ENCODE data around the gene TMEM91.
"Not testable (repeated sequence)": the region's sequence is repeated elsewhere in the genome, so short reads cannot be mapped to it uniquely, and the experiment has no call there.

Gene TMEM91

GRCh38 chr19:41353466-41354342, 22.6 kb upstream of the TMEM91 start, which contains the start of gene TGFB1:
Gene TGFB1, minus strand, starts transcription at chr19:41353922. Its CDS starts 878 bp downstream, at chr19:41353044.
- peak; percentile 87 for DNase-seq (ENCODE audit: low spot score)

GRCh38 chr19:41354343-41354953, 21.9 kb upstream of the TMEM91 start:
- DNase-seq (ENCODE audit: low spot score): no peak

GRCh38 chr19:41355035-41355434, 21.3 kb upstream of the TMEM91 start:
- no peak for DNase-seq (ENCODE audit: low spot score)

DNA sequence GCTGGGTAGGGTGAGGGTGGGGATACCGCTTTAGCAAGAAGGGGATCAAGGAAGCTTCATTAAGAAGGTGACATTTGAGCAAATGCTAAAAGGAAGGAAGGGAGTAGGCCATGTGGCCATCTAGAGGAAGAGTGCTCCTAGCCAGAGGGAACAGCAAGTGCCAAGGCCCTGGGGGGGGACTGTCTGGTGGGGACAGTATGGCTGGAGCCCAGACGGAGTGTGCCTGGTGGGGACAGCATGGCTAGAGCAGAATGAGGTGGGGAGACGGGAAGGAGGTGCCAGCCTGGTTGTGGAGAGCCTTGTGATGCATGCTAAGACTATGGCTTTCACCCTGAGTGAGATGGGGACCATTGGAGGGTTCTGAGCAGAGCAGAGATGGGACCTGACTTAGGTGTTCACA, 20.5 kb upstream of the TMEM91 start:
- DNase-seq (ENCODE audit: low spot score): no peak

- no peak for DNase-seq (ENCODE audit: low spot score)
Observed at GRCh38 chr19:41356984-41357739, 19.2 kb upstream of the TMEM91 start.

DNA sequence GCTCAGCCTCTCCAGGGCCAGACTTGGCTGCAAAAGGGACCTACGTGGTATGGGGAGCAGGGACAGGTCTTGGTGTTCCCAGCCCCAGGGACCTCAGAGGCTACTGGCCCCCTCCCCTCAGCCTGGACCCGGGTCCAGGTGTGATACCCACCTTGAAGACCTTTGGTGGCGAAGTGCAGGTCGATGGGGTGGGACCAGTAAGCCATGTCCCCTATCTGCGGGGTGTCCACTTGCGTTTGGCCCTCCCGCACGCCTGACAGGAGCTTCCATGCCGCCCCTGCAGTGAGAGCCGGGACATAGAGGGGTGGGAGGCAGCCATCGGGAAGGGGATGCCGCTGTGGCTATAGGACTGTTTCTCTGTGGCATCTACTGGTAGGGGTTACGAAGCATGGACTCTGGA, 18.6 kb upstream of the TMEM91 start:
- no peak for DNase-seq (ENCODE audit: low spot score)

DNA sequence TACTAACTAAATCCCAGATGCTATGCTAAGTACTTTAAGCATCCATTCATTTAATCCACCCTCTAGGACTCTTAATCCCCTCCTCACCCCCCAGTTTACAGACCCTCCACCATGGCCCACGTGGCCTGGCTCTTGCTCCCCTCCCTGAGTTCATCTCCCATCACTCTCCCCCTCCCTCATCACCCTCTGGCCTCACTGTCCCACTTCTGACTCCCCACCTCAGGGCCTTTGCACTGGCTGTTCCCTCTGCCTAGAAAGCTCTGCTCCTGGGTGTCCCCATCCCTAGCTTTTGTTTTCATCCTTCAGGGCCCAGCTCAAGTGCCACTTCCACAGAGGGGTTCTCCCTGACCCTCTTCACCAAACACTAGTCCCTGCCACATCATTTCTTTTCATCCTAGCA, 16.6 kb upstream of the TMEM91 start:
- no peak for DNase-seq (ENCODE audit: low spot score)

DNA sequence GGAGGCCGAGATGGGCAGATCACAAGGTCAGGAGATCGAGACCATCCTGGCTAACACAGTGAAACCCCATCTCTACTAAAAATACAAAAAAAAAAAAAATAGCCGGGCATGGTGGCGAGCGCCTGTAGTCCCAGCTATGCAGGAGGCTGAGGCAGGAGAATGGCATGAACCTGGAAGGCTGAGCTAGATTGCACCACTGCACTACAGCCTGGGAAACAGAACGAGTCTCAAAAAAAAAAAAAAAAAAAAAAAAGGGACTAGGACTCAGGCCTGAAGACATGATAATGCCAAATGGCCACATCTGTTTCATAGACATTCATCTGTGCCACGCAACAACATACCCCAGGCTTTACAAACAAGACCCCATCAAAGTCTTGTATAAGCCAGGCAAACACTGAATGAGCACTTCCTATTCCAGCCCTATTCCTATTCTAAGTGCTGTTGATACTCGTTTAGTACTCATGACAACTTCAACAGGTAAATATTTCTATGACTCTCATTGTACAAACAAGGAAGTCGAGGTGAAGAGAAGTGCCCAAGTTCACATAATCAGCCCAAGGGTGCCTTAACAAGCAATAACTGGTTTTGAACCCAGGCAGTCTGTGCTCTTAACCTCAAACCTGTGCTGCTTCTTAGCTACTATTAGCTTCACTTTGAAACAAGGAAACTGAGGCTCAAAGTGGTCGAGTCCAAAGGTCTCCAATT, 14.0 kb upstream of the TMEM91 start:
- DNase-seq (ENCODE audit: low spot score): no peak

DNA sequence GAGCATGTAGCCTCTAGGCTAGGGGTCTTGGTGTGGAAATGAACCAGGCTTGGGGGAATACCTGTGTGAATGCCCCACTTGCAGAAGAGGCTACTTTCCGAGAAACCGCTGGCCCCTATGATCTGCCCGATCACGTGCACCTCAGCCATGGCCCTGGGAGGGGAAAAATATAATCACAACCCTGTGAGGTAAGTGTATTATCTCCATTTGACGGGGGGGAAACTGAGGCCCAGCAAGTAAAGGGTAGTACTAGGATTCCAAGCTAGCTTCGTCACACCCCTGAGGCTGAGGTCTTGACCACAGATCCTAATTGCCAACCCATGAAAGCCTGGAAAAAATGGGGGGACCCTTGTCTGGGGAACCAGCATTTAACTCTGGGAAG, 13.0 kb upstream of the TMEM91 start:
- DNase-seq (ENCODE audit: low spot score): no peak

GRCh38 chr19:41363753-41364523, 12.4 kb upstream of the TMEM91 start, which contains the start of gene B9D2:
Gene B9D2, minus strand, starts transcription at chr19:41364149. Its CDS starts 630 bp downstream, at chr19:41363519.
- DNase-seq (ENCODE audit: low spot score): peak; percentile 98

- DNase-seq (ENCODE audit: low spot score): no peak
Observed at GRCh38 chr19:41364524-41365391, 11.6 kb upstream of the TMEM91 start.

GRCh38 chr19:41366089-41366488, 10.2 kb upstream of the TMEM91 start:
- no peak for DNase-seq (ENCODE audit: low spot score)

DNA sequence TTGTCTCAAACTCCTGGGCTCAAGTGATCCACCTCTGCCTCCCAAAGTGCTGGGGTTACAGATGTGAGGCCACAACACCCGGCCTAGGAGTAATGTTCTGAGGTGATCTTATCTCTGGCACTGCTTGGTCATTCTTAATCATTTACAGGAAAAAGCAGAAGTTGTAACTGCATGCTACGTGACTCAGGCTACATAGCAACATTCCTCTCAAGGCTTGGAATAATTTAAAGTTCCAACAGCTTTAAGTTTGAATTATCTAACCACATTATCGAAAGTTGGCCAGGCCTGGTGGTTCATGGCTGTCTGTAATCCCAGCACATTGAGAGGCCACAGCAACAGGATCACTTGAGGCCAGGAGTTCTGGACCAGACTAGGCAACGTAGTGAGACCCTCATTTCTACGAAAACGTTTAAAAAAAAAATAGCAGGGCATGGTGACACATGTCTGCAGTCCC, 8.5 kb upstream of the TMEM91 start:
- no peak for DNase-seq (ENCODE audit: low spot score)

- no peak for DNase-seq (ENCODE audit: low spot score)
Observed at GRCh38 chr19:41369769-41370168, 6.6 kb upstream of the TMEM91 start.

DNA sequence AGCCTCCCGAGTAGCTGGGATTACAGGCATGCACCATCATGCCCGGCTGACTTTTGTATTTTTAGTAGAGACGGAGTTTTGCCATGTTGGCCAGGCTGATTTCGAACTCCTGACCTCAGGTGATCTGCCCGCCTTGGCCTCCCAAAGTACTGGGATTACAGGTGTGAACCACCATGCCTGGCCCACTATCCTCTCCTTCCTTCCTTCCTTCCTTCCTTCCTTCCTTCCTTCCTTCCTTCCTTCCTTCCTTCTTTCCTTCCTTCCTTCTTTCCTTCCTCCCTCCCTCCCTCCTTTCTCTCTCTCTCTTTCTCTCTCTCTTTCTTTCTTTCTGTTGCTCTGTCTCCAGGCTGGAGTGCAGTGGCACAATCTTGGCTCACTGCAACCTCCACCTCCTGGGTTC, 5.2 kb upstream of the TMEM91 start:
- not testable (repeated sequence) for DNase-seq (ENCODE audit: low spot score)

- DNase-seq (ENCODE audit: low spot score): no peak
Observed at GRCh38 chr19:41371541-41371940, 4.8 kb upstream of the TMEM91 start.

DNA sequence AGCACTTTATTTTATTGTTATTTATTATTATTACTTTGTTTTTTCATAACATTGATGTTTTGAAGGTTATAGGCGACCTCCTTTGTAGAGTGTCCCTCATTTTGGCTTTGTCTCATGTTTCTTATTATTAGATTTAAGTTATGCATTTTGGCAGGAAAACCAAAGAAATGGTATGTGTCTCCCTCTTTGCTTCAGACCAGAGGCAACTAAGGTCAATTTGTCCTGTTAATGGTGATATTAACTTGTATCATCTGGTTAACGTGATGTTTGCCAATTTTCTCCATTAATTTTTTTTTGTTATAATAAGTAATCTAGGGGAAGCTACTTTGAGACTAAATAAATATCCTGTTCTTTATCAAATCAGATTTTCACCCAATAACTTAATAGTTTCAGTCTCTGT, 3.8 kb upstream of the TMEM91 start:
- DNase-seq (ENCODE audit: low spot score): no peak

DNA sequence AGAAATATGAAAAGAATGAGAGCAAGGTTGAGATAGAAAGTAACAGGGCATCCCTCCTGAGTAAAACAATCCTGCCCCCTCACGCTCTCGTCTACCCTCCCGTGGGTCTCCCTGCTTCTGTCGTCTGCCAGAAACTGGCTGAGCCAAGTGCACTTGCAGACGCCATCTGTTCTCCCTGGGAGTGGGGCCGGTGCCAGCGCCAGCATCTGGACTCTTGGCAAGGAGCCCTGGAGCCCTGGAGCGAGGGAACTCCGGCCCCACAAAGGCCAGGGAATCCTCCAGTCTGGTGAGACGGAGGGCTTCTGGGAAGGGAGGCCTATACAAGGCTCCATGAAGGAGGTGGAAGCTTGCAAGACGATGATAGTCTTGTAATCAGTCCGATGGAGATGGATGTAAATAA, 2.3 kb upstream of the TMEM91 start:
- DNase-seq (ENCODE audit: low spot score): peak; percentile 93

DNA sequence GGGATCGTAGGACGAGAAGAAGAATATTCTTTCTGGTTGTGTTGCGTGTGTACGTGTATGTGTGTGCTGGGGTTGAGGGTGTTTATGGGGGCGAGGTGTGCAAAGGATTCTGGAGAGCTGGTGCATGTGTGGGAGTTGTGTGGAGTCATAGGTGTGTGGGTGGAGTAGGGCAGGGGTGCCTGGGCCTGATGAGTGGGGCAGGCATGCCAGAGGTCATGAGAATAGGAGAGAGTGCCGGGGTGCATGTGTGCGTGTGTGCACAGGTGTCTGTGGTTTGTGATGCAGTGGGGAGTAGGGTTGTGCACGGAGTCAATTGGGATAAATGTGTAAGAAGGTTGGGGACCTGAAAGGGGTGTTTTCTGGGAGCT, 649 bp downstream of the TMEM91 start:
- no peak for DNase-seq (ENCODE audit: low spot score)

Data from left forelimb (tissue), 1 donor.